ENCODE results near the gene H6PD.

Gene H6PD

DNA sequence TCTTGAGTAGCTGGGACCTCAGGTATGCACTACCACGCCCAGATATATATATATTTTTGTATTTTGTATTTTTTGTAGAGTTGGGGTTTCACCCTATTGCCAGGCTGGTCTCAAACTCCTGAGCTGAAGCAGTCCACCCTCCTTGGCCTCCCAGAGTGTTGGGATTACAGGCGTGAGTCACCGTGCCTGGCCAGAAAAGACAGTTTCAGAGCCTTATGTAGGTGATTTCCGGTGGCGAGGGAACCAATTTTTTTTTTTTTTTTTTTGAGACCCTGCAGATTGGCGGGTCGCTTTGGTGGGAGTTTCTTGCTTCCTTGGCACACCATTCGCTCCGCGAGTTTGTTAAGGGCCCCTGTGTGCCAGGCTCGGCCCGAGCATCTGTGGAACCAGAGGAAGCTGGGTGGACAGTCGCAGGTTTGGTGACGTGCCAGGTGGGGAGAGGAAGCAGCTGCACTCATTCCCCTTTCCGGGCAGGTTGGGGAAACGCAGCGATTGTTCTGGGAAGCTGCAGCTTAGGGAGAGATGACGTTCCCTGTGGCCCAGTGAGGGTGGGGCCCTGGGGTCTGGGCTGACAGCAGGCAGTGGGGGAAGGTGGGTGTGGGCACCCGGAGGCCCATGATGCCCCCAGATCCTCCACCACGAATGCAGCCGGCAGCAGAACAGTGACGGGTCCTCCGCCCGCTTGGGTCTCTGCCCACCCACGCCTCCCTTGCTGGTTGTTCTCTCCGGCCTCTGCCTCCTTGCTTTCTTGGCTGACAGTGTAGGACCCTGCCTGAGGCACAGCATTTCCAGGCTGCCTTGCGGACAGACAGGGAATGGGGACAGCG is 83.2 kb downstream of the H6PD start:
- peak; percentile 48 for DNase-seq

- DNase-seq, result no peak
Observed at GRCh38 chr1:9319208-9319788, 84.7 kb downstream of the H6PD start.

GRCh38 chr1:9319789-9320519 is 85.4 kb downstream of the H6PD start:
- DNase-seq, result no peak

Measured in fibroblast of skin of back (primary cell).